ENCODE measurements around the gene GRPR.
"Not testable (repeated sequence)": the region's sequence is repeated elsewhere in the genome, so short reads cannot be mapped to it uniquely, and the experiment has no call there.

GRPR gene

DNA sequence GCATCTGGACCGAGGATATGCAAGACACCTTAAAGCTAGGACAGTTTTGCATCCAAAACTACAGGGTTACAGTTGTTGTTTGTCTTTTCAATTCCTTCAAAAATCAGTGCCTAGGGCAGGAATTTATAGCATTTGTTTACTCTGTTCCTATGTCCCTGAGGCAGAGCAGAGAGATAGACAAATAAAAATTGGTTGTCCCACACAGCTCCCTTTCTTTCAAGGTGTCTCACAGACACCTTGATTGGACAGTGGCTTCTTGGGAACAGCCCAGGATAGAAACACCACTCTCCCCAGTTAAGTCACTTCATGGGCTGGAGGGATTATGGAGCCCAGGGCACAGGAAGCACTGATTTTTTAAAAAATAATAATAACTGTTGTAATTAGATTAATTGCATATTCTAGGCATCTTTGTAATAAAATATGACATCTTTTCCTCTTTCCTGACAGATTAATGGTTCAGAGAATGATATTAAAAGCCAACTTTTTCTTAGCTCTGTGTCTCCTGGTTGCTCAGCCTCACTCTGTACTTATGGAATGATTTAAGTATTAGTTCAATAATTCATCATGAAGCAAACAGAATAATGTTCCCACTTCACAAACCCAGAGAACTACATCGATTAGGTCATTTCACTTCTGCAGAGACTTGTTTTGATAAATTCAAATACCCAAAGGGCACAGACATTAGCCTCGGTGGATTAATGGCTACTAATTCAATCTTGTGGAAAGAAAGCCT is 52.1 kb downstream of the GRPR start:
- in situ Hi-C loops (cut with MboI; ENCODE audit: low sequenced_read_pairs): no loop called here

DNA sequence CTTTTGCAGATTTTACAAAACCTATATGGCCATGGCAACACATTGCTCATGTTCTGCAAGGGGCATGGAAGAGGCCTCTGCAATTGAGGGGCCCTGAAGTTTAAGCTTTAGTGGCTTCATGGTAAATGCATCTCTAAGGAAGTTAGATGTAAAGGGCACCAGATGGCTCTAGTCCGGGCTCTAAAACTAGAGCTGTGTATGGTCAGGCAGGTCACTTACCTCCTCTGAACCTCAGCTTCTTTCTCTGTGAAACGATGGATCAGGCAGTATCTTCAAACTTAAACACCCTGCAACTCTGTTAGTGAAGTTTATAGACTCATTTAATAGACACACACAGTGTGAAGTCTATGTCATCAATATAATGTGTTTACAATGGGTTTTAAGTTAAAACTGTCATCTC is 53.9 kb downstream of the GRPR start:
- in situ Hi-C loops (cut with MboI; ENCODE audit: low sequenced_read_pairs): no loop called here

DNA sequence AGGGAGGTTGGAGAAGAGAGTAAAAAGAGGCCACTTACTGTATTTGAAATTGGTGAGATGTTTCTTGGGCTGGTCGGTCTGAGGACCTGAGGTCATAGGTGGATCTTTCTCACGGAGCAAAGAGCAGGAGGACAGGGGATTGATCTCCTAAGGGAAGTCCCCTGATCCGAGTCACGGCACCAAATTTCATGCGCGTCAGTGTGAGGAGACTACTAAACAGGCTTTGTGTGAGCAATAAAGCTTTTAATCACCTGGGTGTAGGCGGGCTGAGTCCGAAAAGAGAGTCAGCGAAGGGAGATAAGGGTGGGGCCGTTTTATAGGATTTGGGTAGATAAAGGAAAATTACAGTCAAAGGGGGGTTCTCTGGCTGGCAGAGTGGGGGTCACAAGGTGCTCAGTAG is 60.5 kb downstream of the GRPR start:
- in situ Hi-C loops (cut with MboI; ENCODE audit: low sequenced_read_pairs): not testable (repeated sequence)

DNA sequence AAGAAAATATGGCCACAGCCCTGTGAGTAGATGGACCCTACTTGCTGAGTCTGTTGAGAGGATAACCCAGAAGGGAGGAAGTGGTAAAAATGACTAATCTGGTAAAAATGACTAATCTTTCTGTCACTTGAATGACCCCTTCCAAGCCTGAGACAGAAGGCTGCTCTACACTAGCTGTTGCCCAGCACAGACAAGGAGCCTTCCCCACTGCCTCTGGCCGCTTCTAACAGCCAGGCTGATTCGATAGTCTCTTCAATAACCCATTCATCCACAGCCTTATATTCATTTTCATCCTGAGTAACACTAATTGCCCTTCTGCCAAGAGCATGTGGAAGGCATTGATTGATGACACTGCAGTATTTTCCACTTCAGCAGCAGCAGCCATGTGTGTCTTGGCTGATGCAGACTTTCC is 62.4 kb downstream of the GRPR start:
- in situ Hi-C loops (cut with MboI; ENCODE audit: low sequenced_read_pairs): no loop called here

DNA sequence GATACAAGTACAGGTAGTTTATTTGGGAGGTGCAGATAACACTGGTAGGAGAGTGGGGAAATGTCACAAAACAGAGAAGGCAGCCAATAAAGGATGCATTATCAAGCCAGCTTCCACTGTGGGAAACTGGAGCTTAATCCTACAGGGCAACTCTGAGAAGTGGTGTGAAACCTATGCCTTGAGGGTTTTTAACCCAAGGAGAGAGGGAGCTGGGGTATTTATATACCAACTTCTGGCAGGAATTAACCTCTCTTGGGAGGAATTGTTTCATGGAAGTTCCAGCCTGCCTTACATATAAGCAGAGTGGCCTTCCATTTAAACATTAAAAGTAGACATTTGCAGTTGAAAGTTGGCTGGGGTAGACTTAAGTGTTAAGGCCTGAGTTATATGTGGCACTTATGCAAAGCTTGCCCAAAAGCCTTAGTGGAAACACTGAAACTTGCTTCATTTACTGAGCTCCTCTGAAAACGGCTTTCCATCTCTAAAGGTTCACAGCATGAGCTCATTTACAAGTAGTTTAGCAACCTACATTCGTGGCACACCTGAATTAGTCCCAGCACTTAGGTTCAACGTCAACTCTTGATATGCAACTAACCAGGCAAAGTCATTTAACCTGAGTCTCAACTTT is 63.1 kb downstream of the GRPR start:
- in situ Hi-C loops (cut with MboI; ENCODE audit: low sequenced_read_pairs): no loop called here

DNA sequence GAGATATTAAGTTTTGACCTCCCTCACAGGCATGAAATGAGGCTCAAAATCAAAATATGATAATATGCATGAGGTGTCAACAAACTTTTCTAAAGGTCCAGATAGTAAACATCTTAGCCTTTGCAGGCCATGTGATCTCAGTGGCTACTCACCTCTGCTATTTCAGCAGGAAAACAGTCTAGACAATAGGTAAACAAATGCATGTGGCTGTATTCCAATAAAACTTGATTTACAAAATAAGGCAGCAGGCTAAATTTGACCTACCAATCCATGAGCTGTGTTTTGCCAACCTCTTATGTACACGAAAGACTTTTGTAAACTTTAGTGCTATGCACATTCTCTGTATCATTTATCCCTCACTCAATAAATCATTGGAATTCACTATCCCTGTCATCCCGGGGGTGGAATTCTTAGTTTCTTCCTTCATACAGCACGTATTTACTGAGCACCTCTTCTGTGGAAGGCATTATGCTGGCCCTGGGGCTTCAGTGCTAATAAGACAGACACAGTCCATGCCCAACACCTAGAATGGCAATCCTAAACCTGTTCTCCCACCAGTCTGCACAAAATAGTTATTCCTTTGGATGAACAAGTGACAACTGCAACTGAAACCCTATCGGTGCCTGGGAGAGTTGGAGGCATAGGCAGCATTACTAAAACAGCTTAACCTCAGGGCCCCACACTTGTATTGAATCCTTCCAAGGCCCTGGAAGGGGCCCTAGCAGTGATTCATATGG is 63.8 kb downstream of the GRPR start:
- in situ Hi-C loops (cut with MboI; ENCODE audit: low sequenced_read_pairs): no loop called here

DNA sequence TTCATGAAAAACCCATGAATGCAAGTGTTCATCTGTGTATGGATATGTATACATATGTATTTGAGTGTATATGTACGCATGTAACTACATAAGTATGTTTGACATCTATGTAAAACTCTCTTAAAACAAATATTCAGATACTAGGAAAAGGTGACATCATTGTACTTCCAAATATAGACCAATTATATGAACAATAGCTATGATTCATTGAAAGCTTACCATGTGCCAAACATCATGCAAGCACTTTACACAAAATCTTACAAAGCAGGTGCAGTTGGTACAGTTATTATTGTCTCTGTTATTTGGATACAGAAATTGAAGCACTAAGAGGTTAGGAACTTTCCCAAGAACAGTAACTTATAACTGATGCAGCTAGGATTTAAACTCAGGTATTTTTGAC is 65.3 kb downstream of the GRPR start:
- in situ Hi-C loops (cut with MboI; ENCODE audit: low sequenced_read_pairs): no loop called here

DNA sequence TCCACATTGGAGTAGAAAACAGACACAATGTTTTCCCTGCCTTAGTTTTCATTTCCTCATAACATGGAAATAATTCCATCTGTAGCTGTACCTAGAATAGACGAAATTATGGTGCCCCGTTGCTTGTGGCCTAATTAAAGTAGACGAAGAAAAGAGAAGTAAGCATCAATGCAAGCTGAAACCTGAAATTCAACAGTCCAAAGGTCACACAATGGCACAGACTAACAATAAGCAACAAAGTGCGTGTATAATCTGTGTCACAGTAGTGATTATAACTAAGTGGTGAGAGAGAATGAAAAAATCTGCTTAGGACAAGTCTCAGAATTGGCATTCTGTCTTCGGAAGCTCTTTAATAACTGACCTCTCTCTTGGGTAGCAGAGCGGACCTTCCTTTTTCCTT is 68.2 kb downstream of the GRPR start:
- in situ Hi-C loops (cut with MboI; ENCODE audit: low sequenced_read_pairs): no loop called here

DNA sequence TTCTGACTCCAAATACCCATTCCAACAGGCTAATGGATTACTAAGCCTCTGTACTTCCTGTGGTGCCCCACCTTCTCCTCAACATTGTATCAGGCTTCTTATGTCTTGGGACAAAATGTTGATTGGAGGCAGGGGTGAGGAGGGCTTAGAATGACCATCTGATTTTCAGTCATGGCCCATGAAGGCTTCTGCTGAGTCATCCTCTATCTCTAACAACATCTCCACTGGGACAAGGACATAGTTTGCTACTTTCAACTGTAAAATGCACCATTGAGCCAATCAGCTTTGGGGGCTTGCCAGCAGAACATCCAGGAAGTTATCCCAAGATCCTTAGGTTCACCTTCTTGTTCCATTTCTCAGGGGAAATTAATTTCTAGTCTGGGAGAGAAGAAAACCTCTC is 73.5 kb downstream of the GRPR start:
- in situ Hi-C loops (cut with MboI; ENCODE audit: low sequenced_read_pairs): no loop called here

DNA sequence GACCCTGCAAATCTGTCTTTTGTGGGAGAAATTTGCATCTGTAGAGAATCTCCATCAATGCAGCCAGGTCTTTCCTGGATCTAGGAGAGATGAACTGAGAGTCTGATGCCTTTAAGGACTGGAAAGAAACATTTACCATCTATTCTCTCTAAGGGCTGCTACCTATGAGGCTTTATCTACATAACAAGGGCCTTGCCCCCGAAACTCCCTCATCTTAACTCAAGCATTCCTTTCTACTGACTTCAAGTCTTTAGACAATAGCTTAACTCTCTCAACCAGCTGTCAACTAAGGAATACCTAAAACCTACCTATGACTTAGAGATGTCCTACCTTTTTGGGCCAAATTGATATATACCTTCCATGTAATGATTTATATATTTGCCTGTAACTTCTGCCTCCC is 76.0 kb downstream of the GRPR start:
- in situ Hi-C loops (cut with MboI; ENCODE audit: low sequenced_read_pairs): no loop called here

DNA sequence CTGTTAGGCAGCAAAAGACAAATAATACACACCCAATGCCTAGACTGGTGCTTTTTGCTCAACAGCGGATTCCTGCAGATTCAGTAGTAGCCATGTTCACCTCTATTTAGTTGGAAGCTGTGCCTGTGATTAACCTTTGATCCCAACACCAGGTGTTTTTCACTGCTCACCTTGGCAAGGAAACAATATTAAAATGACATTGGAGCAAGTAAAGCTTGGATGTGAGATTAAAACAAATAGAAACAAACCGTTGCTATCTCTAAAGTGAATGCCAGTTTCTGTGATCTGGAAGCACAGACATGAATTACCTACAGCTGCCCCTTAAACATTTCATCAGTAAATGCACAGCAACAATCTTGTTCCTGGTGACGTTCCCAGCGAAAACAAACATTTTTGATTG is 79.6 kb downstream of the GRPR start:
- in situ Hi-C loops (cut with MboI; ENCODE audit: low sequenced_read_pairs): no loop called here

All from HL-60/S4 (cell line).